Body of pancreas (tissue), 4 donors: Measurements from ENCODE around the gene DLEC1. TPM values are rescaled to one million over a fixed set of nuclear protein-coding genes. Genes with fewer than 3 reads are reported as not detected.

ENCODE experiments used
- ATAC-seq: fragments of 150-250 bp; one replicate; pipeline ENCODE4 v1.9.1; 2016
- DNase-seq, 4 donors: peaks; one replicate each; pipeline ENCODE4 v3.0.0-alpha.2; 2019
- H3K27ac ChIP-seq, 4 donors: fragments of 200-600 bp; sonication (generic); 1 replicate in 3 of 4; 2 replicates in 1 of 4; pipeline versions ENCODE4 v1.5.1 to v1.6.1; 2016 to 2019; ENCODE audit warnings: mild to moderate bottlenecking in 1 of 4, mixed read lengths in 1 of 4, moderate library complexity in 1 of 4
- H3K27me3 ChIP-seq, 2 donors: fragments of 200-600 bp; sonication (generic); one replicate each; pipeline ENCODE4 v1.6.0; 2016; ENCODE audit warnings: mild to moderate bottlenecking in 1 of 2
- H3K36me3 ChIP-seq, 2 donors: fragments of 200-600 bp; sonication (generic); replicated peaks in 1 of 2; 2 replicates each; pipeline ENCODE4 v1.5.1; 2016; ENCODE audit warnings: low read depth in 2 of 2; ENCODE audit not compliant: insufficient read depth in 1 of 2
- H3K4me1 ChIP-seq: fragments of 200-600 bp; sonication (generic); one replicate; pipeline ENCODE4 v1.6.0; 2016
- H3K4me3 ChIP-seq, 2 donors: fragments of 200-600 bp; sonication (generic); 1 replicate in 1 of 2; 2 replicates in 1 of 2; pipeline ENCODE4 v1.5.1; 2016 to 2019
- H3K9me3 ChIP-seq, 3 donors: fragments of 200-600 bp; sonication (generic); 1 replicate in 2 of 3; 2 replicates in 1 of 3; pipeline ENCODE4 v1.5.1; 2016
- POLR2A ChIP-seq, 3 donors: fragments of 450-650 bp; IDR thresholded peaks; one replicate each; pipeline ENCODE4 v1.6.1; 2016; ENCODE audit warnings: antibody characterized with exemption in 3 of 3, mild to moderate bottlenecking in 2 of 3
- WGBS, 2 donors: methylation state at CpG; one replicate each; pipeline ENCODE4 v1.1.5; 2017; 5-methylcytosine and 5-hydroxymethylcytosine counted together
- intact Hi-C: fragments of 100-400 bp; cut with DNase I; formaldehyde crosslinking; loops from one replicate; pipeline ENCODE4 v1.15.1; 2023
- total RNA-seq, 2 donors: library from RNA; depleted of rRNA; stranded (reverse); fragments of >200 nt; gene quantifications; one replicate each; pipeline ENCODE4 v1.1.0, GENCODE V29; 2016
- TF ChIP-seq, protein P1 (sequence below), 7 experiments: fragments of 450-650 bp in 4 of 7; fragments of 200-600 bp in 3 of 7; sonication (generic) in 3 of 7; IDR thresholded peaks; one replicate each; pipeline ENCODE4 v1.5.1; 2016 to 2019; ENCODE audit warnings: antibody characterized with exemption in 7 of 7

The DLEC1 gene
- total RNA-seq, 2 donors from 2014 or later = 0.78 to 1.3 TPM

GRCh38 chr3:38143511-38143910 is 104.5 kb downstream of the DLEC1 start:
- Histone ChIP-seq H3K4me1 (peaks cover 16% of the 10 kb centered on the region), H3K36me3 (no peaks in the 10 kb centered on the region), H3K9me3 (no peaks in the 10 kb centered on the region), H3K27ac (no peak overlapping the region), H3K4me3 (no peak overlapping the region), H3K27me3 (no peaks in the 10 kb centered on the region)
- WGBS, 2 donors = 64 to 66% methylated on average over 3 of the region's 3 CpGs
- intact Hi-C loops = no loop called here
- TF ChIP-seq, protein P1, sequence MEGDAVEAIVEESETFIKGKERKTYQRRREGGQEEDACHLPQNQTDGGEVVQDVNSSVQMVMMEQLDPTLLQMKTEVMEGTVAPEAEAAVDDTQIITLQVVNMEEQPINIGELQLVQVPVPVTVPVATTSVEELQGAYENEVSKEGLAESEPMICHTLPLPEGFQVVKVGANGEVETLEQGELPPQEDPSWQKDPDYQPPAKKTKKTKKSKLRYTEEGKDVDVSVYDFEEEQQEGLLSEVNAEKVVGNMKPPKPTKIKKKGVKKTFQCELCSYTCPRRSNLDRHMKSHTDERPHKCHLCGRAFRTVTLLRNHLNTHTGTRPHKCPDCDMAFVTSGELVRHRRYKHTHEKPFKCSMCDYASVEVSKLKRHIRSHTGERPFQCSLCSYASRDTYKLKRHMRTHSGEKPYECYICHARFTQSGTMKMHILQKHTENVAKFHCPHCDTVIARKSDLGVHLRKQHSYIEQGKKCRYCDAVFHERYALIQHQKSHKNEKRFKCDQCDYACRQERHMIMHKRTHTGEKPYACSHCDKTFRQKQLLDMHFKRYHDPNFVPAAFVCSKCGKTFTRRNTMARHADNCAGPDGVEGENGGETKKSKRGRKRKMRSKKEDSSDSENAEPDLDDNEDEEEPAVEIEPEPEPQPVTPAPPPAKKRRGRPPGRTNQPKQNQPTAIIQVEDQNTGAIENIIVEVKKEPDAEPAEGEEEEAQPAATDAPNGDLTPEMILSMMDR (IDR thresholded peaks at IDR 0.05) = no peak
- no peak for TF ChIP-seq POLR2A (IDR thresholded peaks at IDR 0.05)
- DNase-seq (peak in 1 of 4 donors; percentile 5), ATAC-seq (no peak)

DNA sequence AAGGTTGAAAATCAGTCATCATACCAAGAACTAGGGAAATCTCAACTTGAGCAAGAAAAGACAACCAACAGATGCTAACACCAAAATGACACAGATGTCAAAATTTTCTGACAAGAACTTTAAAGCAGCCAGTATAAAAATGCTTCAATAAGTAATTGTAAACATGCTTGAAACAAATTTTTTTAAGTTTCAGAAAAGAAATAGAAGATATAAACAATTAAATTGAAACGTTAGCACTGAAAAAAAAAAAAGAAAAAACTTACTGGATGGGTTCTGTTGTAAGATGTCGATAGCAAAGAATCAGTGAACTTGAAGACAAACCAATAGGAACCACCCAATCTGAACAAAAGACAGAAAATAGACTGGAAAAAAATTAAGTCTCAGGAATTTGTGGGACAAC is 107.5 kb downstream of the DLEC1 start:
- Histone ChIP-seq H3K4me1 (no peaks in the 10 kb centered on the region), H3K27me3 (no peaks in the 10 kb centered on the region), H3K36me3 (no peaks in the 10 kb centered on the region), H3K9me3 (no peaks in the 10 kb centered on the region), H3K4me3 (no peak overlapping the region), H3K27ac (no peak overlapping the region)
- intact Hi-C loops = no loop called here
- TF ChIP-seq, protein P1 (IDR thresholded peaks at IDR 0.05) = no peak
- no peak for TF ChIP-seq POLR2A (IDR thresholded peaks at IDR 0.05)
- 73 to 75% methylated on average over 2 of the region's 2 CpGs for WGBS, 2 donors
- ATAC-seq (no peak), DNase-seq (no peak)

DNA sequence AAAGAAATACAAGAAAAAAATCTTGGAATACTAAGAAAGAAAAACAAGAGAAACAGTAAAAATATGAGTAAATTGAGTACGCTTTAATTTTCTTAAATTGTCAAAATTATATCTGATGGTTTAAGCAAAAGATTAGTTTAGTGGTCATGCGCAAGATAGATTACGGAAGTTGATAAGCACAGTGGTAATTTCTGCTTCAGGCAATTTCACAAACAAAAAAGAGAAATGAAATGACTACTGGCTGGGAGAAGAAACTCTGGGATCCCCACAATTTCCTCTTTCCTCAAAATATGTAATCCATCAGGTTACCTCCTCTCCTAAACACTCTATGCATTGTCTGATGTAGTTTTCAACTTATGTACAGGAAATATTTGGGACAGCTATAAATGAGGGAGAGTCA is 108.4 kb downstream of the DLEC1 start:
- no peaks in the 10 kb centered on the region for H3K27me3 ChIP-seq
- WGBS, 2 donors = 72 to 95% methylated on average over 3 of the region's 3 CpGs
- H3K36me3 ChIP-seq = no peaks in the 10 kb centered on the region
- H3K27ac ChIP-seq = peak overlapping the region in 1 of 4 donors; percentile 31
- ATAC-seq = no peak
- H3K4me1 ChIP-seq = no peaks in the 10 kb centered on the region
- intact Hi-C loops = no loop called here
- DNase-seq = no peak
- H3K9me3 ChIP-seq = no peaks in the 10 kb centered on the region
- TF ChIP-seq, protein P1 (IDR thresholded peaks at IDR 0.05) = no peak
- no peak for TF ChIP-seq POLR2A (IDR thresholded peaks at IDR 0.05)
- no peak overlapping the region for H3K4me3 ChIP-seq

GRCh38 chr3:38148311-38148882 is 109.4 kb downstream of the DLEC1 start:
- WGBS, 2 donors = 50 to 79% methylated on average over 5 of the region's 5 CpGs
- DNase-seq (no peak), ATAC-seq (no peak)
- TF ChIP-seq POLR2A (IDR thresholded peaks at IDR 0.05) = no peak
- TF ChIP-seq, protein P1 (IDR thresholded peaks at IDR 0.05) = no peak
- no peak overlapping the region for H3K4me3 ChIP-seq
- intact Hi-C loops = no loop called here
- no peaks in the 10 kb centered on the region for H3K27me3 ChIP-seq
- no peaks in the 10 kb centered on the region for H3K36me3 ChIP-seq
- no peaks in the 10 kb centered on the region for H3K4me1 ChIP-seq
- H3K27ac ChIP-seq = peak overlapping the region in 1 of 4 donors; percentile 31
- no peaks in the 10 kb centered on the region for H3K9me3 ChIP-seq

DNA sequence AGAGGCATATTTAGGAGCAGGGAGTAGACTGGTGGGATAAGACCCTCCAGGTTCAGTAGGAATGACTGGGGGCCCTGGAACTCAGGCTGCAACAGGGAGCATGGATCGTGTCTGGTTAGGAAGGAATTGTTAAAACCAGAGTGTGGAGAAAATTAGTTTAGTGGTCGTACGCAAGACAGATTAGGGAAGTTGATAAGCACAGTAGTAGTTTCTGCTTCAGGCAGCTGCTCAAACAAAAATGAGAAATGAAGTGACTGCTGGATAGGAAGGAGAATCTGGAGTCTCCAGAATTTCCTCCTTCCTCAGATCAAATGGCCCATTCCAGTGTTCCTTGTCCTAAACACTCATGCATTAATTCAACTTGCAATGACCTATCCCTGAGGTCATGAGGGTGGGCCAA is 110.7 kb downstream of the DLEC1 start:
- Histone ChIP-seq H3K9me3 (no peaks in the 10 kb centered on the region), H3K4me1 (no peaks in the 10 kb centered on the region), H3K4me3 (no peak overlapping the region), H3K36me3 (no peaks in the 10 kb centered on the region), H3K27ac (no peak overlapping the region), H3K27me3 (no peaks in the 10 kb centered on the region)
- DNase-seq = no peak
- intact Hi-C loops = no loop called here
- ATAC-seq = no peak
- 31 to 65% methylated on average over 3 of the region's 3 CpGs for WGBS, 2 donors
- TF ChIP-seq, protein P1 (IDR thresholded peaks at IDR 0.05) = no peak
- no peak for TF ChIP-seq POLR2A (IDR thresholded peaks at IDR 0.05)
